NCI-H345 treated with DMSO at 0.1 percent for 48 hours (cell line): ENCODE measurements around the gene PTPRN2.
"Not testable (repeated sequence)": the region's sequence is repeated elsewhere in the genome, so short reads cannot be mapped to it uniquely, and the experiment has no call there.

Source experiments
- DNase-seq: peaks from one replicate; lab custom pipeline; 2025; ENCODE audit not compliant: unreplicated experiment; lab: John Stamatoyannopoulos, UW

Gene PTPRN2

DNA sequence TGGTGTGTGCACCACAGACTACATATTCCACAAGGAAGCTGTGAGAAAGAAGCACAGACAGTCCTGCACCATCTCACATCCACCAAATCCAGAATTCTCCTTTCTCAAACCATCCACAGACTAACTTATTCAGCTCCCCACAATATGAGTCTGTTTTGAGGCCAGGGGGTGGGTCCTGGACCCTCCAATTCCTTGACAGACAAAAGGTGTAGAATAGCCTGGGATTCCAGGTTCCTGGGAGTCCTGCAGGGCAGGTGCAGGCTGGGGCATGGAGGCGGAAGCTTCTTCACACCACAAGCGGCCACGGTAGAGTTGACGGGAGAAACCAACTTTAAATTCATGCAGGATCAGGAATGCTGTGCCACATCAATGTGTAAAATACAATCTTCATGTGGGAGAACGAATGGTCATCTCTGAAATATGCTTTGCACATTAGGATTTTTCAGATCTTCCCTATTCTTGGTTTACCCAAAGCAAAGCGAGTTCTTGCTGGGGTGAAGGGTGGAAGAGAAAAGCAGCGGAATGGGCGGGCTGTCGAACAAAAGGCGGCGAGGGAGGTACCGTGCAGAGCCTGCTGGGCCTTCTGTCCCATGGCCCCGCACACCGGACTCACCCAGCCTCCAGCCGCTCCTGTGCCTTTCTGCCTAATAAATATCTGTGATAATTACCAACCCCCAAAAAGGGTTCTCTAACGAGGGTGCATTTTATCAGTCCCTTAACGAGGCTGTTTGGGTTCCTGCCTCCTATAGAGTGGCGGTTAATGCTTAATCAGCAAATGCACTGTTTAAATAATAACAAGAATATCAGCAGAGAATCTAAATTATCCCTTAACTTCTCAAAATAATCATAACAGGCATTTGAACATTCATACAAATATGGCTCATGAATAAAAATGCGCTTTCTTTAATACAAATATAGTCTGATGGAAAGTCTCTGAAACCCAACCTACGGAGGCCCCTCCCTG, 736.9 kb downstream of the PTPRN2 start:
- DNase-seq = no peak

DNA sequence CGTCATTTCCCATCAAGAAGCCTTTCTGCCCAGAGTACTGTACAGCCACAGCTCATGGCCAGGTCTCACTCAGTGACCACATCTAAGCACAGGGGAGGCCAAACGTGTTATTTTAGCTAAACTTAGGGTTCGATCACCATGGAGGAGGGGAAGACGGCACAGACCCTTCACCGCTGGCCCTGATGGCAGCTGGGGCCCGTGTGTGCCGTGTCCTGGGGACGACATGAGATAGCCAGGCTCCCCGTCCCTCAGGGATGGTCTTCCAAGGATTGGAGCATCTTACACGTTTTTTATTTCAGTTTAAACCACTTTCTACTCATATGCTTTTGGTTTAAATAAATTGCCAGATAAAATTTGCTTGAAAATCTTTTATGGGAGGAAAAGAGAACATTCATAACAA, 737.9 kb downstream of the PTPRN2 start:
- no peak for DNase-seq

DNA sequence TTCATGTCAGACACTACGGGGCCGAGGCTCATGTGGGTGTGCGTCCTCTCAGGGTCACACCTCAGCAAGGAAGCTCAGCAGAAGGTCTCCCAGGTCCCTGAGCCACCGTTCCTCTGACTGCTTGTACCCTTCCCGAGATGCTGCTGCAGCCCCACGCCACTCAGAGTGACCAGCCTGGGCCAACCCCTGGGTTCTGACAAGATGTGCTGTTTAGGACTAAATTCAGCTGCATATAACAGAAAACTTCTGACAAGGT, 738.4 kb downstream of the PTPRN2 start:
- no peak for DNase-seq

DNA sequence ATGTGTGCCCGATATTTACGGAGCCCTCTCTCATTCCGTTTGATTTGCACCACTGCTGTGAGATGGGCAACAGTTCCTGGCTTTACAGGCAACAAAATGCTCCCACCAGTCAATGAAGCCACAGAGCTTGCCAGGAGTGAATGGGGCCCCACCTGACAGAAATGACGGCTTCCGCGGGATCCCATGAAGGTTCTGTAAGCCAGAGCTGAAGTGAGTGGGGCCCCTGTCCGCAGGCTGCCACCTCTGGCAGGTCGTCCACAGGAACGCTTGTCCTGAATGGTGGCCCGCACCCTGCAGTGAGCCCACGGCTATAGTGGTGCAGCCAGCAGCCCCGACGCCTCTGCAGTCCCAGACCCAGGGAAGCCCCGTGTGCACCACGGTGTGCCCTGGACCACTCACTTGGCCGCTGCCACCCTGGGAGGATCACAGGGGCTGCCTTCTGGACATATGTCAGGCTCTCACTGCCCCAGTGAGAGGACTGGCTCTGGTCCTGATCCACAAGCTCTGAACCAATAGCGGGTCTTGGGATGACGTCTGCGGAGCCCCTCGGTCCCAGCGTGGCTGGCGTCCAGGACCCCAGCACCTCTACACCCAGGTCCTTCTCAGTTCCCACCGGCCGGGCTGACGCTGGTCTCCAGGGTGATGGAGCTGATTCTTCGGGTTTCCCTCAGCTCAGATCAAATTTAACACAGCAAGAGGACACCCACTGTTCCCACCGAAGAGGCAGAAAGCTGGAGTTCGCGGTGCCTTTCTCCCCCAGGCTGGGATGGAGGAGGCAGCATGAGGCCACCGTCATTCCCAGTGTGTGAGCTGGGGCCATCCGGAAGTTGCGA, 738.9 kb downstream of the PTPRN2 start:
- DNase-seq = no peak

DNA sequence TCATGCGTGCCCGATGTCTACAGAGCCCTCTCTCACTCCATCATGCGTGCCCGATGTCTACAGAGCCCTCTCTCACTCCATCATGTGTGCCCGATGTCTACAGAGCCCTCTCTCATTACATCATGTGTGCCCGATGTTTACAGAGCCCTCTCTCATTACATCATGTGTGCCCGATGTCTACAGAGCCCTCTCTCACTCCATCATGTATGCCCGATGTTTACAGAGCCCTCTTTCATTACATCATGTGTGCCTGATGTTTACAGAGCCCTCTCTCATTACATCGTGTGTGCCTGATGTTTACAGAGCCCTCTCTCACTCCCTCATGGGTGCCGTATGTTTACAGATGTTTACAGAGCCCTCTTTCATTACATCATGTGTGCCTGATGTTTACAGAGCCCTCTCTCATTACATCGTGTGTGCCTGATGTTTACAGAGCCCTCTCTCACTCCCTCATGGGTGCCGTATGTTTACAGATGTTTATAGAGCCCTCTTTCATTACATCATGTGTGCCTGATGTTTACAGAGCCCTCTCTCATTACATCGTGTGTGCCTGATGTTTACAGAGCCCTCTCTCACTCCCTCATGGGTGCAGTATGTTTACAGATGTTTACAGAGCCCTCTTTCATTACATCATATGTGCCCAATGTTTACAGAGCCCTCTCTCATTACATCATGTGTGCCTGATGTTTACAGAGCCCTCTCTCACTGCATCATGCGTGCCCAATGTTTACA, 739.7 kb downstream of the PTPRN2 start:
- not testable (repeated sequence) for DNase-seq

DNA sequence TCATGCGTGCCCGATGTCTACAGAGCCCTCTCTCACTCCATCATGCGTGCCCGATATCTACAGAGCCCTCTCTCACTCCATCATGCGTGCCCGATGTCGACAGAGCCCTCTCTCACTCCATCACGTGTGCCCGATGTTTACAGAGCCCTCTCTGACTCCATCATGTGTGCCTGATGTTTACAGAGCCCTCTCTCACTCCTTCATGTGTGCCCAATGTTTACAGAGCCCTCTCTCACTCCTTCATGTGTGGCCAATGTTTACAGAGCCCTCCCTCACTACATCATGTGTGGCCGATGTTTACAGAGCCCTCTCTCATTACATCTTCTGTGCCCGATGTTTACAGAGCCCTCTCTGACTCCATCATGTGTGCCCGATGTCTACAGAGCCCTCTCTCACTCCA, 740.9 kb downstream of the PTPRN2 start:
- DNase-seq = not testable (repeated sequence)

DNA sequence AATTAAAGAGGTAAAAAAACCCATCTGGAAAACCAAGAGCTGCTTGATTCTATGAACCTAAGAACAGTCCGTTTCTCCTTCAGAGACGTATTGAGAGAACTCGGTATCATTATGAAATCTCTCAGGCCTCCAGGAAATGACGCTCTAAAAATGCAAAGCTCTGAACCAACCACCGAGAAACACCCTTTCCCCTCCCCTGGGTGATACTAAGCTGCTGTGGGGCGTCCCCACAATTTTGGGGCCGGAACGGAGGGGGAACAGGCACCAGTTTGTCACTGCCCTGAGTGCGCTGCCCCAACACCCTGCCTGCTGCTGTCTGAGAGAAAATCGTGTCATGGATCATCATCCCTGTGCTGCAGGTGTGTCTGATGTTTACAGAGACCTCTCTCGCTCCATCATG, 741.4 kb downstream of the PTPRN2 start:
- DNase-seq = no peak

DNA sequence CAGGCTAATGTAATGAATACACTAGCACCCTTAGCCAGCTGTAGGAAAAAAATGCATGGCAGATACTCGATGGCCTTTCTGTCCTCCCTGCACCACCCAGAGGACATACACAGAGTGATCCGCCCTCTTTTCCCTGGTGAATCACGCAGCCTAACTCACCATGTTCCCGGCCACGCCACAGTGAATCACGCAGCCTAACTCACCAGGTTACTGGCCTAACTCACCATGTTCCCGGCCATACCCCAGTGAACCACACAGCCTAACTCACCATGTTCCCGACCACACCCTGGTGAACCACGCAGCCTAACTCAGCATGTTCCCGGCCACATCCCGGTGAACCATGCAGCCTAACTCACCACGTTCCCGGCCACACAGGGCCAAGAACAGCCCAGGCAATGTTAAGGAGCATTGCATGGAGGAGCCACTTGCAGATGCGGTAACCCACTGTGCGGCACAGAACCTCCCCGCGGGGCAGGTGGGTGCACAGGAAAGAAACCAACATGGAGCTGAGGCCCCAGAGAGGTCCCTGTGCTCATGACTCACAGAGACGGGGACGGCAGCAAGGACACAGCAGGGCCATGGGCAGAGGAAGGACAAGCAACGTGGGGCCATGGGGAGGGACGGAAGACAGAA, 742.3 kb downstream of the PTPRN2 start:
- no peak for DNase-seq

DNA sequence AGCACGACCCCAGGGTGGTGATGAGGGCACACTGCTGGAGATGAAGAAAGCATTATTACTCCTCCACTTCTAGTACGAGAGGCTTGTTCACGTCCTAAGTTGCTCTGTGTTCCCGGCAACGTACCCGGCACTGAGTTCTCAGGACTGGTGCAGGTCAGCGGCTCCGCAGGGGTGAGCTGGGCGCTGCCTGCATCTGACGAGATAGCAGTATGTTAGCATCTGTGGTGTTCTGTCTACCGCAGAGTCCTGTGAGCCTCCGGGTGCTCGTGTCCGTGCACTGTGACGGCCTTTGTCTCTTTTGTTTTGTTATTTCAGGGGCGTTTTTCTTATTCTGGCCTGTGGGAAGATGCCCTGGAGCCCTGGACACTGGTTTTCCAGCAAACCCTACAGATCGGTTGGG, 743.0 kb downstream of the PTPRN2 start:
- no peak for DNase-seq

DNA sequence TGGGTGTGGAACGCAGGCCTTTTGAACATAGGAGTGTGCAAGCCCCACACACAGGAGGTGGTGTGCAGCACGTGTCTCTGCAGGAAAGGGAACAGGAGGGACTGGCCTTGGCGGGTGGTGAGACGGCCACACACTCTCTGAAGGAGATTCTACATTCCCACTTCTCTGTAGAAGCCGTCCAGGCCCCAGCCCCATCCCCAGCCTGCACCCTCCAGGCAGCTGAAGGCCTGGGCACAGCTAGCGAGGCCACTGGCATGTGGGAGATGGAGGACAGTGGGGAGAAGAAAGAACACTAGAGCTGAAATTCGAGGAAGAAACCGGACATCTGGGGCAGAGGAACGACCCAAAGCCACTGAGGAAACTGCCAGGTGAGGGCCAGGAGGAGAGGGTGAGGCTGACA, 743.5 kb downstream of the PTPRN2 start:
- DNase-seq = no peak

DNA sequence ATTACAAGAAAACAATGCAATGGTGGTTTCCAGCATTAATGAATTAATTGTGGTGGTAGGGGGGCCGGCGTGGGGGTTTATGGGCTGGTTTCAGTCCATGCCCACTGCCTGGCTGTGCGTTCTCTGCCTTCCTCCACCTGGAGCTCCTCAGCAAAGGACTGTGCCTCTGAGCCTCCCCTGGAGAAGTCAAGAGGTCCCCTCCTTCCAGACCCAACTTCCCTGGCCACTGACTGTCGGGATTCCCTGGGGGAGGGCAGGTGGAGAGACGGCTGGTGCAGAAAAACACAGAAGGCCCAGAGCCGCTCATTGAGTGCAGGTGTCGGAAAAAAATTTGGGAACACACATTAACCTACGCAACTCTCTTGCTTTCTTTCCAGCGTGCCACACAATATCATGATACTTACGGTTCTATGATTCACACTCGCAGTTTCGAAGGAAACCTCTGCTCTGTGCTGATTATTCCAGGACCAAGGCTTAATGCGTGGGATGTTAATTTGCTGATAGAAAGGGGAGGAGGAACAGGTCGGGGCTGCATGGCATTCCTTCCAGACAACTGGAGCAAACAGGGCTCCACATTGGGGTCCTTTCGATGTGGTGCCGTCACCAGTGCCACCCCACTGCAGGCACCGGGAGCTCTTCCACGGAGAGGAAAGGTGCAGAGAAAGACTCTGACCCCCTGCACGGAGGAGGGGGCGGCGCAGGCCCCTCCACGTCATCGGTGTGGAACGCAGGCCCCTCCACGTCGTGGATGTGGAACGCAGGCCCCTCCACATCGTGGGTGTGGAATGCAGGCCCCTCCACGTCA, 744.1 kb downstream of the PTPRN2 start:
- DNase-seq = no peak

DNA sequence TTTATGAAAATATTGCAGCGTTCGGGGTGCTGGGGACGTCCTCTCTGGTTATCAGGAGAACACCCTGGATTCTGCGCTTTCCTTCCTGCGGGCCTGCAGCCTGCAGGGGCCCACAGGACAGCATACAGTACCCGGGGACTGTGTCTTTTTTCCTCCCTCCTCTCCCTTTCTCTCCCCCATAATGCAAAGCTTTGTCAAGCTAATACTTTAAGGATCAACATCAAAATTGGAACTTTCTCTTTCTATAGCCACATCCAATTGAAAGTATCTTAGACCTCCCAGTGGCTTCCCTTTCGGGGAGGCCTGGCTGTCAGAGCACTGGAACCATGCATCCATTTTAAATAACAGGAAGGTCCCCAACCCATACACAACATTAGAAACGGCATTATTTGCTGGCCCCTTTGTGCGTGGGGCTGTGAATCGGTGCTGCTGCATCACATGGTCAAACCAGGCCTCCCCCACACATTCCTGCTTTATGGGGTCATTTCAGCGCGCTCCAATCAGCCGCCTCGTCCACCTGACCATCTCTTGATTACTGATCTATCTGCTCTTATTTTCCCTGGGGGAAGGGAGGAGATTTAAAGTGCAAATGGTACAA, 745.8 kb downstream of the PTPRN2 start:
- DNase-seq = no peak

DNA sequence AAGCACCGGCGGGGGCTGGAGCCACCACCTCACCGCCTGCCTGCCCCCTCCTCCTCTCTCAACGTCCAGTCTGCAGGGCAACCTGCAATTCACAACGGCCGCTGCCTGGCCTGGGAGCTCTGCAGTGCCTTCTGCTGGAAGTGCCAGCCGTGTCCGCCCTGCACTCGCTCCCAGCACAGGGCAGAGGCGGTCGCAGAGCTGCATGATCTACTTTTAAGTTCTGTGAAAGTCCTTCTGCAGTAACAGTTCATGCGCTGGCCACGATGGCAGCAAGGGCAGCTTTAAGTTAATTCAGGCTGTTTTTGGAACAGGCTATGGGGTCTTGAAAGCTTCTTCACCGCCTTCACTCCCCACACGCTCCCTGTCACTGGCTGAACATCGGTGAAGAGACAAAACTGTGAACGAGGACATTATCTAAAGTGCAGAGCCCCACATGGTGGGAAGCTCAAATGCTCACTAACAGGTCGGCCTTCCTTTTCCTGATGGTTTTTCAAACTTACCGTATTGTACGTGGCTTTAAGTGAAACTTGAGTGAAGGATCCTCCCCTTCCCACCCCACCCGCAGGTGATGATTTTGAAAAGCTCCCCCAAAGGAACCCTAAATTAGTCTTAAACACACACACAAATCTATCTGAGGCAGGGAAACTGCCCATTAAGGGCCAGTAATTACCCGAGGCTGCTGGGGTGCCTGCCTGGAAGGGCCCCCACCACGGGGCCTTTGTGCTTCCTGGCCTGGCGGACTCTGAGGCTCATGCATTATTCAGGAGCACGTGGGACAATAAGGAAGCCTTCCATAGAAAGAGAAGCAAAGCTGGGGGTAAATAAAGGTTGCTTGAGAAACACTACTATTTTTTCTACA, 746.5 kb downstream of the PTPRN2 start:
- no peak for DNase-seq

DNA sequence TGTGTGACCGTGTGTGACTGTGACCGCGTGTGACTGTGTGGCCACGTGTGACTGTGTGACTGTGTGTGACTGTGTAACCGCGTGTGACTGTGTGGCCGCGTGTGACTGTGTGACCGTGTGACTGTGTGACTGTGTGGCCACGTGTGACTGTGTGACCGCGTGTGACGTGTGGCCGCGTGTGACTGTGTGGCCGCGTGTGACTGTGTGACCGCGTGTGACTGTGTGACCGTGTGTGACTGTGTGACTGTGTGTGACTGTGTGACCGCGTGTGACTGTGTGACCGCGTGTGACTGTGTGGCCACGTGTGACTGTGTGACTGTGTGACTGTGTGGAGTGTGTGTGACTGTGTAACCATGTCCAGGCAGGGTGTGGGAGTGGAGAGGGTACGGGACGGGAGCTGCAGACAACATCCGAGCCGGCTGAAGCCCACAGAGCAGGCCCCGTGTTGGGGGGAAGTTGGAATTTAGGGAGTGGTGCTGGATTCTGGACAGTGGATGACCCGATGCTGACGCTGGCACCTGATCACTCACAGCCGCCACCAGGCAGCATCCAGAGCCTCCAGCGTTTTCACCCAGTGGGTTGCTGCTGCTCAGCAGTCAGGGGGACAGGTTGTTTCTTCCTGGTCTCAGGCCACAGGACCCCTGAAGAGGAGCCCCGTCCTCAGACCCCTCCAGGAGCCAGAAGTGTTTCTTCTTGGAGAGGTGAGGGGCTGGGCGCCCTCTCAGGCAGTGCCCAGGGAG, 747.3 kb downstream of the PTPRN2 start:
- DNase-seq = no peak

DNA sequence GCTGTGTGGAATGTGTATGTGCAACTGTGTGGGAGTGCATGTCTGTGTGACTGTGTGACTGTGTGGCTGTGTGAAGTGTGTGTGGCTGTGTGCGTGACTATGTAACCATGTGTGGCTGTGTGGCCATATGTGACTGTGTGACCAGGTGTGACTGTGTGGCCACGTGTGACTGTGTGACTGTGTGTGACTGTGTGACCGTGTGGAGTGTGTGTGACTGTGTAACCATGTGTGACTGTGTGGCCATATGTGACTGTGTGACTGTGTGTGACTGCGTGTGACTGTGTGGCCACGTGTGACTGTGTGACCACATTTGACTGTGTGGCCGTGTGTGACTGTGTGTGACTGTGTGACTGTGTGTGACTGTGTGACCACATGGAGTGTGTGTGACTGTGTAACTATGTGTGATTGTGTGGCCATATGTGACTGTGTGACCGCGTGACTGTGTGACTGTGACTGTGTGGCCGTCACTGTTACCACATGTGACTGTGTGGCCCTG, 747.9 kb downstream of the PTPRN2 start:
- DNase-seq = no peak

DNA sequence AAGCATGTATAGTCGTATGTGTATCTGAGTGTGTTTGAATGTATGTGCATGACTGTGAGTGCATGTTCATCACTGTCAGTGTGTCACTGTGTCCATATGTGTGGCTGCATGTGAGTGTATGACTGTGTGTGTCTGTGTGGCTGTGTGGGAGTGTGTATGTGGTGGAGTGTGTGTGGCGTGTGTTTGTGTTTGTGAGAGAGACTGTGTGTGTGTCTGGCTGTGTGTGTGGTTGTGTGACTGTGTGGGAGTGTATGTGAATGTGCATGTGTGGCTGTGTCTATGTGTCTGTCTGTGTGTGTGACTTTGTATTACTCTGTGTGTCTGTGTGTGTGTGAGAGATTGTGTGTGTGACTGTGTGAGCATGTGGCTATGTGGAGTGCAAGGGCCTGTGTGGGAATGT, 748.4 kb downstream of the PTPRN2 start:
- DNase-seq = no peak

DNA sequence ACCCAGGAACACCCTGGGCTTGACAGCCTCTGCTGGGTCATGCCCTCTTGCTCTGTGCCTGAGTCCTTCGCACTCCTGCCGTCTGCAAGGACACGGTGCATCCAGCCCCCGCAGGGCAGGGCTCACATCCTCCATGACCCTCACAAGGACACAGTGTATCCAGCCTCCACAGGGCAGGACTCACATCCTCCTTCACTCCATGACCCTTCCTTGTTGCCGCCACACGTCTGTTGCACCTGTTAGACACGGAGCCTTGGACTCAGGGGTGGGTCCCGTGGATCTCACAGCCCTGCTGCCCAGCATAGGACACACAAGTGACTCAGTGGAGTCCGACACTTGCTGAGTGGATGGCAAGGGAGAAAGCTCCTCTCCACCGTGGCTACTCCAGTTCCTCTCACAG, 750.1 kb downstream of the PTPRN2 start:
- DNase-seq = no peak

DNA sequence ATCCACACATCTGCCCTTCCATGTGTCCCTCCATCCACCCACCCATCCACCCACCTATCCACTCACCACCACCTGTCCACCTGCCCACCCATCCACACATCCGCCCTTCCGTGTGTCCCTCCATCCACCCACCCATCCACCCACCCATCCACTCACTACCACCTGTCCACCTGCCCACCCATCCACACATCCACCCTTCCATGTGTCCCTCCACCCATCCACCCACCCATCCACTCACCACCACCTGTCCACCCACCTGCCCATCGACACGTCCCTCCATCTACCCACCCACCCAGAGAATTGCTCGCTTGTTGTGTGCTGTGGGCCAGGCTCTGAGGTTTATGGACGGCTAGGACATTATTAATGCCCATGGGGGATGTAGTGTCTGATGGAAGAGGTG, 750.6 kb downstream of the PTPRN2 start:
- no peak for DNase-seq
